GM23338 (cell line): ENCODE data around the gene ZFP28. TPM values are rescaled to one million over a fixed set of nuclear protein-coding genes. Genes with fewer than 3 reads are reported as not detected.
A peak's percentile ranks its signal among the peaks of the same experiment; 100 is the strongest.

Experiments
- ATAC-seq: fragments of 200-7000 bp; cut with Tn5 transposase; 3 replicates; pipeline ENCODE4 v1.9.1; 2020
- DNase-seq: peaks from one replicate; pipeline ENCODE4 v3.0.0-alpha.2; 2015; ENCODE audit warnings: low spot score
- H2AFZ ChIP-seq: fragments of 200-600 bp; sonication (generic); 2 replicates; pipeline ENCODE4 v1.8.0; 2016; ENCODE audit warnings: antibody characterized with exemption, mild to moderate bottlenecking, moderate library complexity
- H3F3A ChIP-seq: fragments of 200-600 bp; sonication (generic); replicated peaks from 2 replicates; pipeline ENCODE4 v1.8.0; 2017; ENCODE audit warnings: antibody characterized with exemption, mixed run types, low read depth
- H3K27ac ChIP-seq: fragments of 200-600 bp; sonication (generic); 2 replicates; pipeline ENCODE4 v1.6.1; 2016; ENCODE audit warnings: low read depth
- H3K27me3 ChIP-seq: fragments of 200-600 bp; sonication (generic); 2 replicates; pipeline ENCODE4 v1.8.0; 2016; ENCODE audit warnings: mild to moderate bottlenecking, mixed run types, moderate library complexity; ENCODE audit not compliant: insufficient read depth
- H3K36me3 ChIP-seq: fragments of 200-600 bp; sonication (generic); 2 replicates; pipeline ENCODE4 v1.8.0; 2016; ENCODE audit warnings: mild to moderate bottlenecking; ENCODE audit not compliant: insufficient read depth
- H3K4me1 ChIP-seq: fragments of 200-600 bp; sonication (generic); 2 replicates; pipeline ENCODE4 v1.8.0; 2016; ENCODE audit warnings: mild to moderate bottlenecking, moderate library complexity; ENCODE audit not compliant: insufficient read depth
- H3K4me2 ChIP-seq: fragments of 200-600 bp; sonication (generic); 2 replicates; pipeline ENCODE4 v1.7.1; 2017; ENCODE audit warnings: mixed run types
- H3K4me3 ChIP-seq: fragments of 200-600 bp; sonication (generic); 2 replicates; pipeline ENCODE4 v1.6.1; 2016; ENCODE audit warnings: mixed run types
- H3K79me2 ChIP-seq: fragments of 200-600 bp; sonication (generic); replicated peaks from 2 replicates; pipeline ENCODE4 v1.8.0; 2017; ENCODE audit warnings: mild to moderate bottlenecking; ENCODE audit not compliant: insufficient read depth
- H3K9me2 ChIP-seq: fragments of 200-600 bp; sonication (generic); 2 replicates; pipeline ENCODE4 v1.8.0; 2017; ENCODE audit not compliant: insufficient read depth
- H4K20me1 ChIP-seq: fragments of 200-600 bp; sonication (generic); replicated peaks from 2 replicates; pipeline ENCODE4 v1.8.0; 2017; ENCODE audit warnings: mild to moderate bottlenecking; ENCODE audit not compliant: insufficient read depth
- H3K27ac Mint-ChIP-seq: 2 replicates; pipeline ENCODE4 v1.8.0; 2020; ENCODE audit warnings: inconsistent platforms, mild to moderate bottlenecking, moderate library complexity, mixed read lengths
- H3K27me3 Mint-ChIP-seq: 3 replicates; pipeline ENCODE4 v1.8.0; 2022; ENCODE audit warnings: low read depth, mild to moderate bottlenecking, moderate library complexity, mixed read lengths, inconsistent platforms; ENCODE audit not compliant: insufficient read depth, poor library complexity
- H3K36me3 Mint-ChIP-seq: 3 replicates; pipeline ENCODE4 v1.8.0; 2021; ENCODE audit warnings: low read depth, mild to moderate bottlenecking, inconsistent platforms, moderate library complexity, mixed read lengths
- H3K4me1 Mint-ChIP-seq: 3 replicates; pipeline ENCODE4 v1.8.0; 2020; ENCODE audit warnings: mild to moderate bottlenecking, inconsistent platforms, mixed read lengths
- H3K4me3 Mint-ChIP-seq: 3 replicates; pipeline ENCODE4 v1.8.0; 2021; ENCODE audit warnings: moderate library complexity, mild to moderate bottlenecking, inconsistent platforms, mixed read lengths
- H3K9me3 Mint-ChIP-seq: 3 replicates; pipeline ENCODE4 v1.8.0; 2020; ENCODE audit warnings: moderate library complexity, mild to moderate bottlenecking, inconsistent platforms, mixed read lengths
- CREB1 ChIP-seq: fragments of 250-450 bp; sonication (Bioruptor Pico); IDR thresholded peaks from 2 replicates; pipeline ENCODE4 v1.5.0; 2020; ENCODE audit warnings: low read depth, mild to moderate bottlenecking, moderate library complexity
- EZH2phosphoT487 ChIP-seq: fragments of 200-600 bp; sonication (generic); IDR thresholded peaks from one replicate; pipeline ENCODE4 v1.8.1; 2018; ENCODE audit warnings: antibody characterized with exemption; ENCODE audit not compliant: unreplicated experiment
- POLR2AphosphoS5 ChIP-seq: IDR thresholded peaks from 2 replicates; pipeline ENCODE4 v1.6.1; 2016; ENCODE audit warnings: antibody characterized with exemption, low read depth
- REST ChIP-seq: IDR thresholded peaks from one replicate; pipeline ENCODE4 v1.6.1; 2018; ENCODE audit warnings: antibody characterized with exemption; ENCODE audit not compliant: unreplicated experiment
- ZNF114 ChIP-seq: fragments of 250-450 bp; sonication (Bioruptor Pico); IDR thresholded peaks from 2 replicates; pipeline ENCODE4 v1.5.0; 2020; ENCODE audit warnings: mild to moderate bottlenecking, moderate library complexity
- polyA plus RNA-seq: library from polyadenylated mRNA; unstranded; fragments of >200 nt; fragmentation: Nextera tagmentation; extraction: Ambion mirVana; gene quantifications from 2 replicates; pipeline ENCODE4 v1.2.1, GENCODE V29; 2016
- total RNA-seq: library from RNA; depleted of rRNA; stranded (reverse); fragments of >200 nt; shearing (Covaris generic); gene quantifications from 2 replicates; pipeline ENCODE4 v1.2.3, GENCODE V29; 2014
- TF ChIP-seq, protein P1 (sequence below): IDR thresholded peaks from 2 replicates; pipeline ENCODE4 v1.6.1; 2016; ENCODE audit warnings: antibody characterized with exemption
- TF ChIP-seq, protein P2 (sequence below): fragments of 250-450 bp; sonication (Bioruptor Pico); IDR thresholded peaks from 2 replicates; pipeline ENCODE4 v1.5.0; 2020; ENCODE audit warnings: mild to moderate bottlenecking, moderate library complexity

ZFP28 gene
- total and polyA plus RNA-seq, 2 experiments from 2014 or later: 3.0 to 7.9 TPM

DNA sequence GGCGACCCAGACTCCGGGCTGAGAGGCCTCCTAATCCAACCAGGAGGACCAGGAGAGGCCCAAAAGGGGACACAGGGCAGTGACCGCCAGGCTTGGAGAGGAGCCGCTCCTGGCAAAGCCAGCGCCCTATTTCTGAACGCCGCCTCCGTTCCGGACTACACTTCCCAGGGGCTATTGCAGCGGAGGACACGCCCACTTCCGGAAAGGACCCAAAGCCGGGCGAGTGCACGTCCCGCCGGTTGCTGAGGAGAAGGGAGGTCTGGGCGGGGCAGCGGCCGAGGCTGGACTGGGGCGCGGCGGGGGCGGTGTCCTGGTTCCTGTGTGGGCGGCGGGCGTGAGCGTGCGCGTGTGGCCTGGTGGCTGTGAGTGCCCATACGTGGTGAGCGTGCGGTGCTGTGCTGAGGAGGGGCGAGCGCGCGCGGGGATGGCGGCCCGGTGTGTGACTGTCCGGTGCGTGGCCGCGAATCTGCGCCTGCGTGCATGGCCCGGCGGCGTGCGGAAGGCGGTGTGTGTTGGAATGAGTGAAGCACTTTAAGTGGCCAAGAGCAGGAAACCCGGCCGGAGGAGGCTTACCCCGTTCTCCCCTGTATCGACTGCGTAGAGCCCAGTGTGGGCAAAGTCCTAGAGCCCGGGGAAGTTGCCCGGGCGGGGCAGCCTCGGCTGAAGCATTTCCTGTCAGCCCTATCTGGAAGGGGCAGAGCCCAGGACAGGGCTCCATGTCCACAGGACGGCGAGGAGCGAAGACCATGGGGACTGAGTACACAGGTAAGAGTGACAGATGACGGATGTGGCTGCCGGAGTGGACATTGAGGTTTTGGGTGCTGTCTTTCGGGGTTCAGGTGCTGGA, 28.7 kb downstream of the ZFP28 start, which contains the start of gene ZNF470:
ZNF470 (plus strand) TSS at position 195 of the 847 bp plus-strand sequence. CDS start 2,844 bp downstream, outside the sequence.
- Histone ChIP-seq H3K9me2 (peaks cover 7% of the 10 kb centered on the region; the same call in 1 of the 2 replicates), H3K27me3 (no peaks in the 10 kb centered on the region), H4K20me1 (no peaks in the 10 kb centered on the region), H3K79me2 (peaks cover 15% of the 10 kb centered on the region), H3K4me1 (peaks cover 6% of the 10 kb centered on the region), H3K27ac (no peak within 1 kb of the TSS), H3F3A (no peaks in the 10 kb centered on the region), H3K36me3 (peaks cover 39% of the 10 kb centered on the region), H3K4me3 (peak within 1 kb of the TSS; percentile 99), H2AFZ (peak within 1 kb of the TSS; percentile 100), H3K4me2 (peak within 1 kb of the TSS; percentile 93)
- H3K36me3 Mint-ChIP-seq: peaks cover 64% of the 10 kb centered on the region
- H3K27ac Mint-ChIP-seq: peak within 1 kb of the TSS; percentile 93
- peak within 1 kb of the TSS; percentile 98 for H3K4me3 Mint-ChIP-seq
- peak; percentile 97 for DNase-seq
- H3K9me3 Mint-ChIP-seq: peaks cover 89% of the 10 kb centered on the region
- peaks cover 14% of the 10 kb centered on the region for H3K27me3 Mint-ChIP-seq
- peak; percentile 98 for ATAC-seq
- H3K4me1 Mint-ChIP-seq: peaks cover 3% of the 10 kb centered on the region; the same call in 2 of the 3 replicates
- TF ChIP-seq CREB1: 0 out of 2 replicates have a peak, but pooled peaks have one; percentile 25
- no peak for TF ChIP-seq ZNF114 (CRISPR knock-in tag)
- TF ChIP-seq, protein P1, sequence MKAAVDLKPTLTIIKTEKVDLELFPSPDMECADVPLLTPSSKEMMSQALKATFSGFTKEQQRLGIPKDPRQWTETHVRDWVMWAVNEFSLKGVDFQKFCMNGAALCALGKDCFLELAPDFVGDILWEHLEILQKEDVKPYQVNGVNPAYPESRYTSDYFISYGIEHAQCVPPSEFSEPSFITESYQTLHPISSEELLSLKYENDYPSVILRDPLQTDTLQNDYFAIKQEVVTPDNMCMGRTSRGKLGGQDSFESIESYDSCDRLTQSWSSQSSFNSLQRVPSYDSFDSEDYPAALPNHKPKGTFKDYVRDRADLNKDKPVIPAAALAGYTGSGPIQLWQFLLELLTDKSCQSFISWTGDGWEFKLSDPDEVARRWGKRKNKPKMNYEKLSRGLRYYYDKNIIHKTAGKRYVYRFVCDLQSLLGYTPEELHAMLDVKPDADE: peak; percentile 86
- TF ChIP-seq POLR2AphosphoS5: peak; percentile 82

GRCh38 chr19:56572589-56572988, 33.8 kb downstream of the ZFP28 start:
- H3K4me3 Mint-ChIP-seq: no peak overlapping the region
- no peaks in the 10 kb centered on the region for H3F3A ChIP-seq
- TF ChIP-seq, protein P2, sequence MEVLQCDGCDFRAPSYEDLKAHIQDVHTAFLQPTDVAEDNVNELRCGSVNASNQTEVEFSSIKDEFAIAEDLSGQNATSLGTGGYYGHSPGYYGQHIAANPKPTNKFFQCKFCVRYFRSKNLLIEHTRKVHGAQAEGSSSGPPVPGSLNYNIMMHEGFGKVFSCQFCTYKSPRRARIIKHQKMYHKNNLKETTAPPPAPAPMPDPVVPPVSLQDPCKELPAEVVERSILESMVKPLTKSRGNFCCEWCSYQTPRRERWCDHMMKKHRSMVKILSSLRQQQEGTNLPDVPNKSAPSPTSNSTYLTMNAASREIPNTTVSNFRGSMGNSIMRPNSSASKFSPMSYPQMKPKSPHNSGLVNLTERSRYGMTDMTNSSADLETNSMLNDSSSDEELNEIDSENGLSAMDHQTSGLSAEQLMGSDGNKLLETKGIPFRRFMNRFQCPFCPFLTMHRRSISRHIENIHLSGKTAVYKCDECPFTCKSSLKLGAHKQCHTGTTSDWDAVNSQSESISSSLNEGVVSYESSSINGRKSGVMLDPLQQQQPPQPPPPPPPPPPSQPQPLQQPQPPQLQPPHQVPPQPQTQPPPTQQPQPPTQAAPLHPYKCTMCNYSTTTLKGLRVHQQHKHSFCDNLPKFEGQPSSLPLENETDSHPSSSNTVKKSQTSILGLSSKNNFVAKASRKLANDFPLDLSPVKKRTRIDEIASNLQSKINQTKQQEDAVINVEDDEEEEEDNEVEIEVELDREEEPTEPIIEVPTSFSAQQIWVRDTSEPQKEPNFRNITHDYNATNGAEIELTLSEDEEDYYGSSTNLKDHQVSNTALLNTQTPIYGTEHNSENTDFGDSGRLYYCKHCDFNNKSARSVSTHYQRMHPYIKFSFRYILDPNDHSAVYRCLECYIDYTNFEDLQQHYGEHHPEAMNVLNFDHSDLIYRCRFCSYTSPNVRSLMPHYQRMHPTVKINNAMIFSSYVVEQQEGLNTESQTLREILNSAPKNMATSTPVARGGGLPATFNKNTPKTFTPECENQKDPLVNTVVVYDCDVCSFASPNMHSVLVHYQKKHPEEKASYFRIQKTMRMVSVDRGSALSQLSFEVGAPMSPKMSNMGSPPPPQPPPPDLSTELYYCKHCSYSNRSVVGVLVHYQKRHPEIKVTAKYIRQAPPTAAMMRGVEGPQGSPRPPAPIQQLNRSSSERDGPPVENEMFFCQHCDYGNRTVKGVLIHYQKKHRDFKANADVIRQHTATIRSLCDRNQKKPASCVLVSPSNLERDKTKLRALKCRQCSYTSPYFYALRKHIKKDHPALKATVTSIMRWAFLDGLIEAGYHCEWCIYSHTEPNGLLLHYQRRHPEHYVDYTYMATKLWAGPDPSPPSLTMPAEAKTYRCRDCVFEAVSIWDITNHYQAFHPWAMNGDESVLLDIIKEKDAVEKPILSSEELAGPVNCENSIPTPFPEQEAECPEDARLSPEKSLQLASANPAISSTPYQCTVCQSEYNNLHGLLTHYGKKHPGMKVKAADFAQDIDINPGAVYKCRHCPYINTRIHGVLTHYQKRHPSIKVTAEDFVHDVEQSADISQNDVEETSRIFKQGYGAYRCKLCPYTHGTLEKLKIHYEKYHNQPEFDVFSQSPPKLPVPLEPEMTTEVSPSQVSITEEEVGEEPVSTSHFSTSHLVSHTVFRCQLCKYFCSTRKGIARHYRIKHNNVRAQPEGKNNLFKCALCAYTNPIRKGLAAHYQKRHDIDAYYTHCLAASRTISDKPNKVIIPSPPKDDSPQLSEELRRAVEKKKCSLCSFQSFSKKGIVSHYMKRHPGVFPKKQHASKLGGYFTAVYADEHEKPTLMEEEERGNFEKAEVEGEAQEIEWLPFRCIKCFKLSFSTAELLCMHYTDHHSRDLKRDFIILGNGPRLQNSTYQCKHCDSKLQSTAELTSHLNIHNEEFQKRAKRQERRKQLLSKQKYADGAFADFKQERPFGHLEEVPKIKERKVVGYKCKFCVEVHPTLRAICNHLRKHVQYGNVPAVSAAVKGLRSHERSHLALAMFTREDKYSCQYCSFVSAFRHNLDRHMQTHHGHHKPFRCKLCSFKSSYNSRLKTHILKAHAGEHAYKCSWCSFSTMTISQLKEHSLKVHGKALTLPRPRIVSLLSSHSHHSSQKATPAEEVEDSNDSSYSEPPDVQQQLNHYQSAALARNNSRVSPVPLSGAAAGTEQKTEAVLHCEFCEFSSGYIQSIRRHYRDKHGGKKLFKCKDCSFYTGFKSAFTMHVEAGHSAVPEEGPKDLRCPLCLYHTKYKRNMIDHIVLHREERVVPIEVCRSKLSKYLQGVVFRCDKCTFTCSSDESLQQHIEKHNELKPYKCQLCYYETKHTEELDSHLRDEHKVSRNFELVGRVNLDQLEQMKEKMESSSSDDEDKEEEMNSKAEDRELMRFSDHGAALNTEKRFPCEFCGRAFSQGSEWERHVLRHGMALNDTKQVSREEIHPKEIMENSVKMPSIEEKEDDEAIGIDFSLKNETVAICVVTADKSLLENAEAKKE (CRISPR knock-in tag): no peak
- TF ChIP-seq POLR2AphosphoS5: no peak
- no peak for TF ChIP-seq EZH2phosphoT487
- TF ChIP-seq, protein P1: no peak
- no peak for TF ChIP-seq REST

More at GRCh38 chr19:56572589-56572988, 33.8 kb downstream of the ZFP28 start:
- Mint-ChIP-seq H3K27me3 (peaks cover 3% of the 10 kb centered on the region), H3K4me1 (peaks cover 3% of the 10 kb centered on the region; the same call in 2 of the 3 replicates), H3K36me3 (peaks cover 99% of the 10 kb centered on the region), H3K9me3 (peaks cover 92% of the 10 kb centered on the region), H3K27ac (no peak overlapping the region)
- no peaks in the 10 kb centered on the region for H4K20me1 ChIP-seq
- H2AFZ ChIP-seq: no peak overlapping the region
- H3K4me3 ChIP-seq: no peak overlapping the region
- ATAC-seq (no peak), DNase-seq (no peak)
- H3K36me3 ChIP-seq: peaks cover 84% of the 10 kb centered on the region
- peaks cover 6% of the 10 kb centered on the region for H3K4me1 ChIP-seq
- H3K4me2 ChIP-seq: no peak overlapping the region
- H3K9me2 ChIP-seq: peaks cover 7% of the 10 kb centered on the region; the same call in 1 of the 2 replicates
- no peaks in the 10 kb centered on the region for H3K27me3 ChIP-seq
- peaks cover 15% of the 10 kb centered on the region for H3K79me2 ChIP-seq
- H3K27ac ChIP-seq: no peak overlapping the region
